Measurements from ENCODE around the gene NT5DC1.

NT5DC1 gene

DNA sequence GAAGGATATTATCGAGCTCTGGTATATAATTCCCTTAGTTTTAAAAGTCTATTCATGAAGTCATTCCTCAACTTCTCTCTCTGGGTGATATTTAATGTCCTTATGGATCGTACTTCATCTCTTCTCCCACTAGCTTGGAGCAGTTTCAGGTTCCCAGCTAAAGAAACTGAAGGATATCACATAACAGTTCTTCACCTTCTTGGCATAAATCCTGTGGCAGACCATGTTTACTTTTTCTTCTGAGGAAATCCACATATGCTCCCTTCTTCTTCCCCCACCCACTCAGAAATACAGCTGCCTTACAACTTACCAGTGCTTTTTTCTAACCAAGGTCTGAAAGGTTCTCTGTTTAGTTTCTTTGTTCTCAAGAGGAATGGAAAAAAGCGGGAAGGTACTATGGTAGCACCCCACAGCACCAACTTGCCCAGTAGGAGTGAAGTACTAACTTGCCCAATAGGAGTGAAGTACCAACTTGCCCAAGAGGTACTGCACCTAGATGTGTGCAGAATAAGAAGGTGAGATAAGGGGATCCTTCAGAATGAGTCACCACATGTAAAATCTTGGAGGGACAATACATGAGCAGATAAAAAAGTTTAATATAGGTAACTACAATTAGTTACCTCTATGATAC is 100.1 kb downstream of the NT5DC1 start:
- DNase-seq: no peak

DNA sequence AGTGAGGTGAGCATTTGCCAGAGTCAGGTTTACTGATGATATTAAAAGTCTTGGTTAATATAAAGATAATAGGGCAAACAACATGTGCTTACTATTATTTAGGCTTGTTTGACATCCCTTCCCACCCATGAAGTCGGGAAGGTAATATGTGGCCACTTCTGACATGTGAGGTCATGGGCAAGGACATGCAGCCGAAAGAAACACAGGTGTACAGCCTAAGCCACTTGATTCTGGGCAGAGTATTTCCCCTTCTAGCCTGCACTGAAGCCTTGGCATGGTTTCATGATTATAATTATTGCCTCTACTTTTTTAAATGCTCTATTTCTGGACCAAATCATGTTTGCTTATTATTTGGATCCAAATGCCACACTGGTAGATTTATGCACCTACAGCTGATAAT is 100.9 kb downstream of the NT5DC1 start:
- DNase-seq: no peak

- DNase-seq: no peak
These were observed 104.6 kb downstream of the NT5DC1 start for GRCh38 chr6:116205281-116205680.

DNA sequence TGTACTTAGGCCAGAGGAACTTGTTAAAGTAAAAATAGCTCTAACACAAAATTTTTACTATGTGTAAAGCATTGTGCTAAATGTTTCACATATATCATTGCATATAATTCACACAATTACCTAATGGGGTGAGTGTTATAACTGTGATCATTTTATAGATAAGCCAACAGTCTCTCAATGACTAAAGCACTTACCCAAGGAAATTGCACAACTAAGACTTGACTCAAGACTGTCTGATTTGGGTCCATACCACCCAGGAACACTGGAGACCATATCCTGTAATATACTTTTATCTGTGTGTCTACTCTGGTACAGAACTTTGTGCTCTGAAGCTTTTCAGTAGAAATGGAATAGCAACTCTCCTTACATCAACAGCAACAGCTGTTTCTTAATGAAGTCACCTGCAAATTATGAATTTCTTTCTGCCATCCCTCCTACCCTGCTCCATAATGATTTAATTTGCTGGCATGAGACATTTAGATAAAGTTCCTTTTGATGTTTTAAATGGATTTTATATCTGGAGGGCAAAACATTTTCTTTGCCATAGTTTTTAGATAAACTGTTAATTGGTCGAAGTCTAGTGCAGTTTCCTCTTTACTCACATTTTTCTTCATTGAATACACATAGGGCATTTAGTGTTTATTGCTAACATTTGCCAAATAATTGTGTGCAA is 105.7 kb downstream of the NT5DC1 start:
- DNase-seq: no peak

GRCh38 chr6:116208056-116208785 is 107.6 kb downstream of the NT5DC1 start:
- DNase-seq: no peak

DNA sequence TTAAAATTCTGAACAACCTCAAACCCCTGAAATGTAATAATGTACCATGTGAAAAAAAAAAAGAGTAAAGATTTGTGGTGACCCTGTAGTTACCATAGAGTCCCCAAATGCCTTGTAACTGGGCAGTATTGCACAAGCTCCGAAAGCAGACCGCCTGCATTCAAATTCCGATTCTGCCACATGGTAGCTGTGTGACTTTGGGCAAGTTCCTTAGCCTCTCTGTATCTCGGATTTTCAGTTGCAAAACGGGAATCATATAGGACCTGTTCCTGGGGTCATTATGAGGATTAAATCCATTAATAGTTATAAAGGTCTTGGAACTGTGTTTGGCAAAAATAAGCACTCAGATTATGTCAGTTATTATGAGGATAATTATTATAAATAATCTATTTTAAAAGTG is 109.7 kb downstream of the NT5DC1 start:
- no peak for DNase-seq

DNA sequence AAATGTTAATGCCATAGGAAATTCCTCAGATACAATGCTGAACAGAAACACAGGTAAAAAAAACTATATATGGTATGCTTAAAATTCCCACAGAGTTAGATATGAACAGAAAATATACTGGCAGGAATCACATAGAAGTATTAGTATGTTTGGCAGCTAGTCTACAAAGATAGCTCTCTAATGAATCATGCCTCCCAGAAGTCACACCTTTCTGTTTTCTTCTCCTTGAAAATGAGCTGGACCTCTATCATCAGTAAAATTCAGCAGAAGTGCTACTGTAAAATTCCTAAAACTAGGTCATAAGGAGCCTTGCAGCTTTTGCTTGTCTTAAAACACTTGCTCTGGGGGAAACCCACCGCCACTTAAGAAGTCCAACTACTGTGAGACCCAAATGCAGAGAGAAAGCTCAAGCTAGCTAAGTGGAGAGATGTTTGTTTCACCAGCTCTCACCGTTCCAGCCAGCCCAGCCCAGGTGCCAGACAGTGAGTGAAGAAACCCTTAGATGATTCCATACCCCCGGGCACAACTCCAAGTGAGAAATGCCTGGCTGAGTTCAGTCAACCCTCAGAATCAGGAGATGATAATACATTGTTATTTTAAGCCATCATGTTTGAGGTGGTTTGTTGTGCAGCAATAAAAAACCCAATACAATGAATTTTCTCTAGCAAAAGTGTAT is 110.2 kb downstream of the NT5DC1 start:
- DNase-seq: no peak

GRCh38 chr6:116214681-116215080 is 114.0 kb downstream of the NT5DC1 start:
- no peak for DNase-seq

GRCh38 chr6:116215414-116215813 is 114.8 kb downstream of the NT5DC1 start:
- DNase-seq: no peak

GRCh38 chr6:116217069-116217468 is 116.4 kb downstream of the NT5DC1 start:
- no peak for DNase-seq

DNA sequence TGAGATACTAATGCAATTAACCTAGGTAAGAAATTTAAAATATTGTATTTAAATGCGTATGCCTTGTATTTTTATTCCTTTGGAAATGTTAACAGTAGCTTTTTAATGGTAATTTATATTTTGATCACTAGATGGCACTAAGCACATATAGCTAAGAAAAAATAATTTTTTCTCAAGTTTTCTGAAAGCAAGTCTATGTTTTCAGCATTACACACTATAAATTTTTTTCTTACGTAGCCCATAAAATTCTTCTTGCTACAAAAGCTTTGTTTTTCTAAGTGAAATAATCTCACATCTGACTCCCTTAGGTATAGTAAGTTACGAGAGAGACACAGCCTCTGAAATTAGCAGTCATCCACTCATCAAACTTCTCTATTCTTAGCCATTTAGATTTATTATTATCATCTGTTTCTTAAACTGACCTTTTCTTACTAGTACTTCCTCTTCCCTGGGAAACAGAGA is 117.5 kb downstream of the NT5DC1 start:
- no peak for DNase-seq

DNA sequence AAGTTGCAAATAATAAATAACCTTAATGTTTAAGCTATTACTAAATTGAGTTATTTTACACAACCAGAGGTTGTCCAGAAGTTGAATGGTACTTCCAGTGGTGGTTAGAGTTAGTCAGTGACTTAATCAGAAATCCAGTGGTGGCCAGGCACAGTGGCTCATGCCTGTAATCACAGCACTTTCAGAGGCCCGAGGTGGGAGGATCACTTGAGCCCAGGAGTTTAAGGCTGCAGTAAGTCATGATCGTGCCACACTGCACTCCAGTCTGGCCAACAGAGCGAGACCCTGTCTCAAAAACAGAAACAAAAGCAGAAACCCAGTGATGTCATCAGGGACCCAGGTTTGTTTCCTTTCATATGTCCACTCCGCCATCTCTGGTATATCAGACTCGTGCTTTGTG is 118.2 kb downstream of the NT5DC1 start:
- no peak for DNase-seq

GRCh38 chr6:116221067-116221466 is 120.4 kb downstream of the NT5DC1 start:
- no peak for DNase-seq

DNA sequence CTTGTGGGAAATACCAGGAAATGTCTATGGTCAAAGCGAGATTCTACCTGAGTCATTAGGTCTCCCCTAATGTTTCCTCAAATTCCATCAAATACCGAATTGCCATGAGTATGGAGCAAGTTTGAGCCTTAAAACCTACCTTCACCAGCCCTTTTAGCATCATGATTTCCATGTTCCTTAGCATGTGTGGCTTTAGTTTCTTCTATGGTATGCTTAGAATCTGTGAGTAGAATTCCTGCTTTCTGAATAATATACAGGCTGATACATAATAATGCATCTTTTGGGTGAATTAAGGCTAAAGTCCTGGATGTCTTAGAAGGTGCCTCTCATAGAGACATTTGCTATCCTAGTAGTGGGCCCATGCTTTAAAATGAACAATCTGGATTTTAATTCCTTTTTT is 121.3 kb downstream of the NT5DC1 start:
- DNase-seq: no peak

- DNase-seq: no peak
These were observed 122.7 kb downstream of the NT5DC1 start for GRCh38 chr6:116223355-116223754.

DNA sequence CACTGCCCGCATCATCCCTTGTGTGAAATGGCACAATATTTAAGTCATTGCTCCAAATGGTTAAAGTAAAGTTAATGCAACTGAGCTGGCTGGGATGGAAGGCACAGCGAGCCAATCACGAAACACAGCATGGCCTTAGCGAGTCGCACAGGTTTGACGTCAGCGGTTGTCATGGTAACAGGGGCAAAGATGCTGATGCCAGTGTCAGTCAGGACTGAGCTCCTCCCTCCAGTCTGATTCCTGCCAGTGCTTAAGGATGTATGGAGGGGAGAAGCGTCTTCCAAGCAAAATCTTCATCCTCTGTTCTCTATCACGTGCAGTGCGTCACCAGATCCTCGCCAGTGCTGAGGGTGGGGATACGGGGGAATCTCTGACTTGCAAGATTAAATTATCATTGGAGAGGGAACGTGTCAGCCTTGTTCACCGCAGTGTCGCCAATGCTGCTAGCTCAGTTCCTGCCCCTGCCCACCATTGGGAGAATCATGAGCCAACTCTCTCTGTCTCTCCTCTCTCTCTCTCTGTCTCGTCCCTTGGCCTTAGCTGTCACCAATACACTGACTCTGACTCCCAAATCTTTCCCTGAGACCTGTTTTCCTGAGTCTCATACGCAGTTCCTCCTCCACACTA is 128.7 kb downstream of the NT5DC1 start:
- no peak for DNase-seq

GRCh38 chr6:116234689-116235088 is 134.0 kb downstream of the NT5DC1 start:
- DNase-seq: no peak

DNA sequence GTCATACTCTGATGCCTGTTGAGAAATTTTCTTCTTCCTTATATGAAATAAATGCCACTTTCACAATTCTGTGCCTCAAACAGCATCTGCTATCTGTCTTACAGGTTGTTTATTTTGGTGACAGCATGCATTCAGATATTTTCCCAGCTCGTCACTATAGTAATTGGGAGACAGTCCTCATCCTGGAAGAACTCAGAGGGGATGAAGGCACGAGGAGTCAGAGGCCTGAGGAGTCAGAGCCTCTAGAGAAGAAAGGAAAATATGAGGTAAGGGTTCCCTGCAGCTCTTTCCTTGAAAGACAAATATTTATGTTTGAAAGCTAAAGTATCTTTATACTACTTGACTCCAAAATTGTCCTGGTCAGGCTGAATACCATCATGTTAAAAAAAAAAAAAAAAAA is 137.4 kb downstream of the NT5DC1 start:
- no peak for DNase-seq

GRCh38 chr6:116239256-116239655 is 138.6 kb downstream of the NT5DC1 start:
- DNase-seq: no peak

DNA sequence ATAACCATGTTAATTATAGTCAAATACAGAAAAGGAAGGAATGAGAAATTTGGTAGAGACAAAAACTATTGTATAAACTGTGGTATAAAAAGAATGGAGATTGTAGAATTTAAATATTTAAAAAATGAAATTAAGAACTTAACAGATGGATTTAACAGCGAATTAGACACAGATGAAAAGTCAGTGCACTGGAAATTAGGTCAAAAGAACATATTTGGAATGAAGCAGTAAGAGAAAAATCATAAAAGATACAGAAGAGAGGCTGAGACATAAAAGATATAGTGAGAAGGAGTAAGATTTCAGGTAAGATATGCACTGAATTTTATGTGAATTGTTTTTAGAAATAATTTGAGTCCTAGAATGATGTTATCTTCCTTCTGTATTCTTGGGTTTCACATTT is 139.2 kb downstream of the NT5DC1 start:
- DNase-seq: no peak

- no peak for DNase-seq
These were observed 143.6 kb downstream of the NT5DC1 start for GRCh38 chr6:116244284-116244683.

GRCh38 chr6:116246089-116246488 is 145.4 kb downstream of the NT5DC1 start:
- DNase-seq: no peak

GRCh38 chr6:116247285-116247684 is 146.6 kb downstream of the NT5DC1 start:
- no peak for DNase-seq
